Lower leg skin (tissue), 4 donors: Measurements from ENCODE around the gene PCDH9. TPM values are rescaled to one million over a fixed set of nuclear protein-coding genes. Genes with fewer than 3 reads are reported as not detected.

Experiments used
- DNase-seq, 2 donors: peaks; one replicate each; pipeline ENCODE4 v3.0.0-alpha.2; 2019; ENCODE audit warnings: low spot score in 2 of 2
- H3K4me3 ChIP-seq: fragments of 200-600 bp; sonication (generic); 2 replicates; pipeline ENCODE4 v1.5.1; 2017; ENCODE audit warnings: mild to moderate bottlenecking, low read depth; ENCODE audit not compliant: poor library complexity, severe bottlenecking
- POLR2A ChIP-seq, 2 donors: fragments of 450-650 bp; IDR thresholded peaks; one replicate each; pipeline ENCODE4 v1.6.1; 2016 to 2017; ENCODE audit warnings: antibody characterized with exemption in 2 of 2, mild to moderate bottlenecking in 1 of 2, moderate library complexity in 1 of 2
- WGBS, 2 donors: methylation state at CpG; one replicate each; pipeline ENCODE4 v1.1.5; 2018; 5-methylcytosine and 5-hydroxymethylcytosine counted together
- intact Hi-C: fragments of 100-400 bp; cut with DNase I; formaldehyde crosslinking; loops from one replicate; pipeline ENCODE4 v1.15.0; 2023; ENCODE audit warnings: low total_unique reads
- total RNA-seq, 4 donors: library from RNA; depleted of rRNA; stranded (reverse); fragments of >200 nt; gene quantifications; one replicate each; pipeline ENCODE4 v1.1.0, GENCODE V29; 2016
- TF ChIP-seq, protein P1 (sequence below), 3 donors: fragments of 450-650 bp; IDR thresholded peaks; one replicate each; pipeline ENCODE4 v1.5.1; 2016; ENCODE audit warnings: antibody characterized with exemption in 3 of 3, mild to moderate bottlenecking in 3 of 3, moderate library complexity in 2 of 3

The PCDH9 gene
- total RNA-seq, 4 donors from 2014 or later, result 0.21 to 0.84 (median 0.36) TPM

DNA sequence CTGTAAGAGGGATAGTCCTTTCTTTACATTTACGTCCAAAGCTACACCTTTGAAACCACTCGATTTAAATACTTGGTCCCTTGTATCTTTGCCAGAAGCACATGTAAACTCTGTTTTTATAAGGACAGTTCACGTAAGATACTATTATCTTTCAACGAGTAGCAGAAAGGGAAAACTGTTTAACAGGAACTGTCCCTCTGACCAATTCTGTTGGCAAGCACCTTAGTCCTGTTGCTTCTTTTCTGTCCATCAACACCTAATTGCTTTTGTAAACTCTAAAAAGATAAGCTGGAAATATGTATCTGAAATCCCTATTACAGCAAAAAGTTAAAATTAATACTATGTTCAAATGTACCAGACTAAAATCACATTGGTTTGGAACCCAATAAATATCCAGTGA lies 37.4 kb downstream of the PCDH9 start:
- intact Hi-C loops, result no loop called here
- no peak for TF ChIP-seq POLR2A (IDR thresholded peaks at IDR 0.05)
- TF ChIP-seq, protein P1, sequence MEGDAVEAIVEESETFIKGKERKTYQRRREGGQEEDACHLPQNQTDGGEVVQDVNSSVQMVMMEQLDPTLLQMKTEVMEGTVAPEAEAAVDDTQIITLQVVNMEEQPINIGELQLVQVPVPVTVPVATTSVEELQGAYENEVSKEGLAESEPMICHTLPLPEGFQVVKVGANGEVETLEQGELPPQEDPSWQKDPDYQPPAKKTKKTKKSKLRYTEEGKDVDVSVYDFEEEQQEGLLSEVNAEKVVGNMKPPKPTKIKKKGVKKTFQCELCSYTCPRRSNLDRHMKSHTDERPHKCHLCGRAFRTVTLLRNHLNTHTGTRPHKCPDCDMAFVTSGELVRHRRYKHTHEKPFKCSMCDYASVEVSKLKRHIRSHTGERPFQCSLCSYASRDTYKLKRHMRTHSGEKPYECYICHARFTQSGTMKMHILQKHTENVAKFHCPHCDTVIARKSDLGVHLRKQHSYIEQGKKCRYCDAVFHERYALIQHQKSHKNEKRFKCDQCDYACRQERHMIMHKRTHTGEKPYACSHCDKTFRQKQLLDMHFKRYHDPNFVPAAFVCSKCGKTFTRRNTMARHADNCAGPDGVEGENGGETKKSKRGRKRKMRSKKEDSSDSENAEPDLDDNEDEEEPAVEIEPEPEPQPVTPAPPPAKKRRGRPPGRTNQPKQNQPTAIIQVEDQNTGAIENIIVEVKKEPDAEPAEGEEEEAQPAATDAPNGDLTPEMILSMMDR (IDR thresholded peaks at IDR 0.05), result no peak
- DNase-seq, result no peak
- 78 to 87% methylated on average over 4 of the region's 4 CpGs for WGBS, 2 donors
- H3K4me3 ChIP-seq, result no peak overlapping the region

DNA sequence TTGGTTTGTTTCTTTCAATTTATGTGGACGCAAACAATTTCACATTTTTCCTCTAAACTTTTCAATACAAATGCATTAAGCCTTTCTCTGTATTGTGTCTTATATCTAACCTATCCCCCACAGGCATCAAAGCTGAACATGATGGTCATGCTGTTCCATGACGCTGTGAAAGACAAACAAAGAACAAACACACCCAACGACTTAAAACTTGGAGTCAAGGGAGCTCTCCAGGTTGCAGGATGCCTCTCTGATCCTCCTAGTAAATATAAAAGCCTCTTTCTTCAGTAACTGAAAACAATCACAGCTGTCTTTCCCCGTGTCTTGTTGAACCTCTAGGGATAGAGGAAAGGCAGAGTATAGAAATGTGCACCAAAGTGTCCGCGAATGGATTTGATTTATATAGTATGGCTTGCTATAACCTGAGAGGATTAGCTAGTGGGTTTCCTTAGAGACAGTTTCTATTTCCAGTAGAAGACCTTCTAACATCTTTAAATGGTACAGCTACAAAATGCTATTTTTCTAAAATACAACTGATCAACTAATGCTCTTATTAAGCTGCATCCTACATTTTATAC lies 43.1 kb downstream of the PCDH9 start:
- TF ChIP-seq POLR2A (IDR thresholded peaks at IDR 0.05), result no peak
- TF ChIP-seq, protein P1 (IDR thresholded peaks at IDR 0.05), result no peak
- DNase-seq, result no peak
- WGBS, 2 donors, result 68 to 70% methylated on average over 6 of the region's 6 CpGs
- no peak overlapping the region for H3K4me3 ChIP-seq
- intact Hi-C loops, result no loop called here

DNA sequence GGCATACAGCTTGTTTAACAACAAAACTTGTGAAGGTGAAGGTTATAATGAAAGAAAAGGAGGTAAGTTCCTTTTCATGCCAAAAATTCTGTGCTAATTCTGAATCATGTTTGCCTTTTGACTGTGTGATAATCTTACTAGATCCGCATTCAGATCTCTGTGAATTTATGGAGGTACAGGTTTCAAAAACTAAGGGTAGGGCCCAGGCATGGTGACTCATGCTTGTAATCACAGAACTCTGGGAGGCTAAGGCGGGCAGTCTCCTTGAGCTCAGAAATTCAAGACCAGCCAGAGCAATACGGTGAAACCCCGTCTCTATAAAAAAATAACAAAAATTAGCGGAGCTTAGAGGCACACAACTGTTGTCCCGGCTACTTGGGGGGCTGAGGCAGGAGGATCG lies 45.9 kb downstream of the PCDH9 start:
- intact Hi-C loops, result no loop called here
- no peak overlapping the region for H3K4me3 ChIP-seq
- WGBS, 2 donors, result 88 to 92% methylated on average over 7 of the region's 7 CpGs
- DNase-seq, result no peak
- TF ChIP-seq POLR2A (IDR thresholded peaks at IDR 0.05), result no peak
- TF ChIP-seq, protein P1 (IDR thresholded peaks at IDR 0.05), result no peak

DNA sequence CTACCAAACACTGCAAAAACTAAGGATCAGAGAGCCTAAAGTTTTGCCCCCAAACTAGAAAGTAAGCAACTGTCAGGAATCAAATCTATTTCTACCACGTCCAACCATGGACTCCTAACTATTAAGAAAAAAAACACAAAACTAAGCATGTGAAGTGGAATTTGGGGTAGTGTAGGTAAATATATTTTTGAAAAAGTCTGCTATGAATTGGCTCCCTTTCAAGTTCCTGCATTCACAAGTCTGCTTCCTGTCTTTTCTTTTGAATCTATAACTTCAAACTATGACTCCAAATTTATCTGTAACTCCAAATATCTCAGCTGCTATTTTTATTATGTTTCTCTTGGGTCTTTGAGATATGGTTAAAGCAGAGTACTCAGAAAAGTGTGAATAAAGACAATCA lies 47.0 kb downstream of the PCDH9 start:
- TF ChIP-seq POLR2A (IDR thresholded peaks at IDR 0.05), result no peak
- TF ChIP-seq, protein P1 (IDR thresholded peaks at IDR 0.05), result no peak
- DNase-seq, result no peak
- no peak overlapping the region for H3K4me3 ChIP-seq
- WGBS, 2 donors, result 52 to 64% methylated on average over 1 of the region's 1 CpG
- intact Hi-C loops, result no loop called here

DNA sequence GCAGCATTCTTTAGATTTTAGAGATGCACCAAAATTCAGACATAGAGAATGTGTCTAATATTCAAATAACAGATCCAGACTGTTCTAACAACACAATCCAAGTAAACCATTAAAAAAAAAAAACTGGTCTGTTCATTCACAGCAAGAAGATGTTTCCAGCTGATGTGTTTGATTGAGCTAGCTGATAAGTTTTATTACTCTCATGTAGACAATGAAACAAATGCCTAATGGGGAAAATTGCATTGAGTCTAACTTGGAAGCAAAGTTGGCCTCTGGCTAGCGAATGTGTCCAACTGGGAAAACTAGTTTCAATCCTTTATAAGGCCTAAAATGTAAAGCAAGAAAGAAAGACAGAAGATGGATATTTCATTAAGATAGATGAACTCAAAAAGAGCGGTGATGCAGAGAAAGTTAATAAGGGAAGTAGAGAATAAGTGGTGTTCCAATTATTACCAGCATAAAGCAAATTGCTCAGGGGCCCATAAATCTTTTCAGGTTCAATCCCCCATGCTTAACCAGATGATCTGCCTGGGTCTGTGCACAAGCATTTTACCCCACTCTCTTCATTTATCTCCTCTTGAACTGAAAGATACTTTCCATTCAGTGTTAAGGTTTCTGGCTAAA lies 54.2 kb downstream of the PCDH9 start:
- DNase-seq, result no peak
- intact Hi-C loops, result no loop called here
- TF ChIP-seq POLR2A (IDR thresholded peaks at IDR 0.05), result no peak
- TF ChIP-seq, protein P1 (IDR thresholded peaks at IDR 0.05), result no peak
- 56 to 67% methylated on average over 2 of the region's 2 CpGs for WGBS, 2 donors
- H3K4me3 ChIP-seq, result no peak overlapping the region

DNA sequence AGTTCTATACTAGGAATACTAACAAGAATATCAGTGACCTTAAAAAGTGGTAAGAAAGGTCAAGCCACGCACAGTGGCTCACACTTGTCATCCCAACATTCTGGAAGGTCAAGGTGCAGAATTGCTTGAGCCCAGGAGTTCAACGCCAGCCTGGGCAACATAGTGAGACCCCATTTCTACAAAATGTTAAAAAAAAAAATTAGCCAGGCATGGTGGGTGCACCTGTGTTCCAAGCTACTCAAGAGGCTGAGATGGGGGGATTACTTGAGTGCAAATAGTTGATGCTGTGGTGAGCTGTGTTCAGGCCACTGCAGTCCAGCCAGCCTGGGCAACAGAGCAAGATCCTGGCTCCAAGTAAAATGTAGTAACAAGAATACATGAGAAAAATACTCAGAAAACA lies 61.8 kb downstream of the PCDH9 start:
- DNase-seq, result no peak
- 42 to 68% methylated on average over 2 of the region's 2 CpGs for WGBS, 2 donors
- no peak overlapping the region for H3K4me3 ChIP-seq
- TF ChIP-seq, protein P1 (IDR thresholded peaks at IDR 0.05), result no peak
- TF ChIP-seq POLR2A (IDR thresholded peaks at IDR 0.05), result no peak
- intact Hi-C loops, result no loop called here
